ENCODE results near the gene SLC36A1. TPM values are rescaled to one million over a fixed set of nuclear protein-coding genes. Genes with fewer than 3 reads are reported as not detected.

The SLC36A1 gene
- total and polyA plus RNA-seq, 4 experiments from 2014 or later, result 0.80 to 7.8 (median 3.7) TPM

DNA sequence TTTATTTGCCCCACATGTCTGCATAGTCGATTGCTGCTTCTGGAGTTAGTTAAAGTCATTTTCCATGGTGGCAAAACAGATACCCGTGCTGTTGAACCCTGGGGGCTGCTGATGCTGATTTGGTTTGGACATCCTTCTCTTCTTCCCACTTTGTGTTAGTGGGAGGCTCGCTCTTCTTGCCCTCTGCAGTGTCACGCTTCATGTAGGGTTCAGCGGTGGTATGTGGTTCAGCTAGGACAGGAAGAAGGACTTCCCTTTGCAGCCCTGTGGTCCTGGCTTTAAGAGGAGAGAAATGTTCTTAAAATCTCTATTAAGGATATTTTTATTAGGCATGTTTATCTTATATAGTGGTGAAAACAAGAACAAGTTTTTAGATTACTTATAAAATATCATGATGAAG, 36.2 kb downstream of the SLC36A1 start:
- intact Hi-C loops (cut with micrococcal nuclease), result no loop called here
- ChIA-PET CTCF (ENCODE audit: partially characterized antibody) (no interaction called here), POLR2A (ENCODE audit: partially characterized antibody) (no interaction called here)
- H3K36me3 Mint-ChIP-seq, result peaks cover 66 to 77% of the 10 kb centered on the region in 2 donors
- no peaks in the 10 kb centered on the region for H3K9me3 ChIP-seq (ENCODE audit: control insufficient read depth in 1 of 2, low read length in 2 of 2)
- H3K27me3 ChIP-seq (ENCODE audit: insufficient read depth, low read length), result no peaks in the 10 kb centered on the region
- H3K9me3 Mint-ChIP-seq, result no peaks in the 10 kb centered on the region
- peaks cover 20% of the 10 kb centered on the region for H3K36me3 ChIP-seq (ENCODE audit: insufficient read depth, low read length)
- H3K4me1 ChIP-seq (ENCODE audit: insufficient read depth, low read length), result no peaks in the 10 kb centered on the region
- H3K4me3 ChIP-seq (ENCODE audit: low read length in 2 of 2), result no peak overlapping the region
- no peak overlapping the region for H3K4me3 Mint-ChIP-seq
- peaks cover 0 to 12% (median 0%) of the 10 kb centered on the region in 4 donors for H3K4me1 Mint-ChIP-seq
- DNase-seq, result no peak
- no peaks in the 10 kb centered on the region for H3K27me3 Mint-ChIP-seq
- H3K27ac ChIP-seq (ENCODE audit: low read depth, low read length), result no peak overlapping the region
- peak overlapping the region in 2 of 7 donors; percentile 54 to 62 for H3K27ac Mint-ChIP-seq

DNA sequence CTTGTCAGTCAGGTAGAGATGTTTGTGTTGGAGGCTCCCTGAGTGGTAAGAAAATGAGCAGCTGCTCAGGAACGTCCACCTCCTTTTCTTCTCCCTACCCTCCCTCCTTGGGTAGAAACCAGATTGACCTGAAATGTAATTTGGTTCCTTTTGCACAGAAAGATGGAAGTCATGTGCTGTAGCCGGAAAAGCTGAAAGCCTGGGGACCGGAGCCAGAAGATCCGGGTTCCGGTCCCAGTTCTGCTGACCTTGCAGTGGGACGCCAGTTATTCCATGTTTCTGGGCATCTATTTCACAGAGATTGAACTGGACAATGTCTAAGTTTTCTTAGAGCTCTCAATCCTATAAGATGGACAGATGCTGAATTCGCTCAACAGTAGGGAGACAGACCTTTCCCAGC, 40.1 kb downstream of the SLC36A1 start:
- H3K27ac Mint-ChIP-seq, result no peak overlapping the region
- POLR2A ChIA-PET (ENCODE audit: partially characterized antibody), result no interaction called here
- H3K36me3 Mint-ChIP-seq, result peaks cover 52 to 55% of the 10 kb centered on the region in 2 donors

GRCh38 chr5:151490627-151491026, 43.2 kb downstream of the SLC36A1 start:
- Histone ChIP-seq H3K27me3 (ENCODE audit: insufficient read depth, low read length) (no peaks in the 10 kb centered on the region), H3K36me3 (ENCODE audit: insufficient read depth, low read length) (peaks cover 10% of the 10 kb centered on the region), H3K4me1 (ENCODE audit: insufficient read depth, low read length) (no peaks in the 10 kb centered on the region), H3K27ac (ENCODE audit: low read depth, low read length) (no peak overlapping the region), H3K9me3 (ENCODE audit: control insufficient read depth in 1 of 2, low read length in 2 of 2) (no peaks in the 10 kb centered on the region), H3K4me3 (ENCODE audit: low read length in 2 of 2) (no peak overlapping the region)
- Mint-ChIP-seq H3K27me3 (no peaks in the 10 kb centered on the region), H3K4me1 (peaks cover 0 to 11% (median 0%) of the 10 kb centered on the region in 4 donors), H3K27ac (no peak overlapping the region), H3K4me3 (no peak overlapping the region), H3K9me3 (no peaks in the 10 kb centered on the region), H3K36me3 (peaks cover 34 to 44% of the 10 kb centered on the region in 2 donors)
- no peak for DNase-seq
- CTCF ChIA-PET (ENCODE audit: partially characterized antibody), result interaction anchor here (0.9 to 2.2 kb wide), 3 partner anchors 8 to 43 kb away, joined by 3 to 6 read pairs (median 6); partner anchors contain the start of gene SLC36A1
- POLR2A ChIA-PET (ENCODE audit: partially characterized antibody), result no interaction called here
- intact Hi-C loops (cut with micrococcal nuclease), result no loop called here

More for the DNA sequence above, 40.1 kb downstream of the SLC36A1 start:
- intact Hi-C loops (cut with micrococcal nuclease), result no loop called here
- H3K4me3 ChIP-seq (ENCODE audit: low read length in 2 of 2), result no peak overlapping the region
- H3K27me3 ChIP-seq (ENCODE audit: insufficient read depth, low read length), result no peaks in the 10 kb centered on the region
- H3K4me1 ChIP-seq (ENCODE audit: insufficient read depth, low read length), result no peaks in the 10 kb centered on the region
- CTCF ChIA-PET (ENCODE audit: partially characterized antibody), result no interaction called here
- Mint-ChIP-seq H3K4me3 (no peak overlapping the region), H3K27me3 (no peaks in the 10 kb centered on the region), H3K4me1 (peaks cover 0 to 12% (median 0%) of the 10 kb centered on the region in 4 donors), H3K9me3 (no peaks in the 10 kb centered on the region)
- H3K36me3 ChIP-seq (ENCODE audit: insufficient read depth, low read length), result peaks cover 15% of the 10 kb centered on the region
- DNase-seq, result no peak
- H3K27ac ChIP-seq (ENCODE audit: low read depth, low read length), result no peak overlapping the region
- no peaks in the 10 kb centered on the region for H3K9me3 ChIP-seq (ENCODE audit: control insufficient read depth in 1 of 2, low read length in 2 of 2)

- DNase-seq, result no peak
- ChIA-PET CTCF (ENCODE audit: partially characterized antibody) (interaction anchor here (1.3 to 2.2 kb wide), 2 partner anchors 8 to 43 kb away, joined by 6 read pairs; partner anchors contain the start of gene SLC36A1), POLR2A (ENCODE audit: partially characterized antibody) (no interaction called here)
- peaks cover 0 to 6% (median 0%) of the 10 kb centered on the region in 4 donors for H3K4me1 Mint-ChIP-seq
- Histone ChIP-seq H3K27ac (ENCODE audit: low read depth, low read length) (no peak overlapping the region), H3K9me3 (ENCODE audit: control insufficient read depth in 1 of 2, low read length in 2 of 2) (no peaks in the 10 kb centered on the region), H3K36me3 (ENCODE audit: insufficient read depth, low read length) (peaks cover 9% of the 10 kb centered on the region), H3K4me1 (ENCODE audit: insufficient read depth, low read length) (no peaks in the 10 kb centered on the region), H3K27me3 (ENCODE audit: insufficient read depth, low read length) (no peaks in the 10 kb centered on the region), H3K4me3 (ENCODE audit: low read length in 2 of 2) (no peak overlapping the region)
- no peaks in the 10 kb centered on the region for H3K9me3 Mint-ChIP-seq
- no peaks in the 10 kb centered on the region for H3K27me3 Mint-ChIP-seq
- H3K36me3 Mint-ChIP-seq, result peaks cover 29 to 39% of the 10 kb centered on the region in 2 donors
- peak overlapping the region in 1 of 7 donors; percentile 14 for H3K27ac Mint-ChIP-seq
- H3K4me3 Mint-ChIP-seq, result no peak overlapping the region
- intact Hi-C loops (cut with micrococcal nuclease), result no loop called here
These were observed 43.7 kb downstream of the SLC36A1 start for GRCh38 chr5:151491062-151491461.

- H3K36me3 ChIP-seq (ENCODE audit: insufficient read depth, low read length), result peaks cover 9% of the 10 kb centered on the region
- Mint-ChIP-seq H3K27me3 (no peaks in the 10 kb centered on the region), H3K27ac (no peak overlapping the region), H3K4me3 (no peak overlapping the region), H3K9me3 (no peaks in the 10 kb centered on the region), H3K4me1 (no peaks in the 10 kb centered on the region), H3K36me3 (peaks cover 18 to 25% of the 10 kb centered on the region in 2 donors)
- no peaks in the 10 kb centered on the region for H3K27me3 ChIP-seq (ENCODE audit: insufficient read depth, low read length)
- intact Hi-C loops (cut with micrococcal nuclease), result no loop called here
- no peaks in the 10 kb centered on the region for H3K4me1 ChIP-seq (ENCODE audit: insufficient read depth, low read length)
- POLR2A ChIA-PET (ENCODE audit: partially characterized antibody), result no interaction called here
- CTCF ChIA-PET (ENCODE audit: partially characterized antibody), result no interaction called here
- DNase-seq, result no peak
- no peaks in the 10 kb centered on the region for H3K9me3 ChIP-seq (ENCODE audit: control insufficient read depth in 1 of 2, low read length in 2 of 2)
- H3K27ac ChIP-seq (ENCODE audit: low read depth, low read length), result no peak overlapping the region
- no peak overlapping the region for H3K4me3 ChIP-seq (ENCODE audit: low read length in 2 of 2)
These were observed 45.3 kb downstream of the SLC36A1 start for GRCh38 chr5:151492729-151493128.

GRCh38 chr5:151493665-151494064, 46.3 kb downstream of the SLC36A1 start:
- Mint-ChIP-seq H3K27me3 (no peaks in the 10 kb centered on the region), H3K4me1 (no peaks in the 10 kb centered on the region), H3K36me3 (peaks cover 10 to 18% of the 10 kb centered on the region in 2 donors), H3K27ac (no peak overlapping the region), H3K4me3 (no peak overlapping the region), H3K9me3 (no peaks in the 10 kb centered on the region)
- DNase-seq, result no peak
- H3K4me3 ChIP-seq (ENCODE audit: low read length in 2 of 2), result no peak overlapping the region
- no peak overlapping the region for H3K27ac ChIP-seq (ENCODE audit: low read depth, low read length)
- H3K27me3 ChIP-seq (ENCODE audit: insufficient read depth, low read length), result no peaks in the 10 kb centered on the region
- no peaks in the 10 kb centered on the region for H3K4me1 ChIP-seq (ENCODE audit: insufficient read depth, low read length)
- ChIA-PET CTCF (ENCODE audit: partially characterized antibody) (no interaction called here), POLR2A (ENCODE audit: partially characterized antibody) (no interaction called here)
- no peaks in the 10 kb centered on the region for H3K9me3 ChIP-seq (ENCODE audit: control insufficient read depth in 1 of 2, low read length in 2 of 2)
- intact Hi-C loops (cut with micrococcal nuclease), result no loop called here
- H3K36me3 ChIP-seq (ENCODE audit: insufficient read depth, low read length), result no peaks in the 10 kb centered on the region

DNA sequence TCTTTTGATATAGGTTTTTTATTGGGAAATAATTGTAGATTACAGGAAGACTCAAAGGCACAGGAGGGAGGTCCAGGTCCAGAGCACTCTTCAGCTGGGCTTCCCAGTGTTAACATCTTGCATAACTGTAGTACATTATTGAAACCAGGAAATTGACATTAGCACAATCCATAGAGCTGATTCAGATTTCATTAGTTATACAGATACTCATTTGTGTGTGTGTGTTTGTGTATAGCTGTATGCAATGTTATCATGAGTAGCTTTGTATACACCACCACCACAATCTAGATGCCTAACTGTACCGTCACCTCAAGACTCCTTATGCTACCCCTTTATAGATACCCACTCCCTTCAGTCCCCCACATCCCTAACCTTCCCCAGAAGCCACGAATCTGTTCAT, 47.9 kb downstream of the SLC36A1 start:
- no peaks in the 10 kb centered on the region for H3K27me3 Mint-ChIP-seq
- H3K4me1 Mint-ChIP-seq, result no peaks in the 10 kb centered on the region
- H3K4me3 ChIP-seq (ENCODE audit: low read length in 2 of 2), result no peak overlapping the region
- ChIA-PET POLR2A (ENCODE audit: partially characterized antibody) (no interaction called here), CTCF (ENCODE audit: partially characterized antibody) (no interaction called here)
- H3K9me3 ChIP-seq (ENCODE audit: control insufficient read depth in 1 of 2, low read length in 2 of 2), result no peaks in the 10 kb centered on the region
- H3K4me3 Mint-ChIP-seq, result no peak overlapping the region
- H3K27ac ChIP-seq (ENCODE audit: low read depth, low read length), result no peak overlapping the region
- no peaks in the 10 kb centered on the region for H3K9me3 Mint-ChIP-seq
- no peaks in the 10 kb centered on the region for H3K36me3 ChIP-seq (ENCODE audit: insufficient read depth, low read length)
- no peaks in the 10 kb centered on the region for H3K27me3 ChIP-seq (ENCODE audit: insufficient read depth, low read length)
- H3K4me1 ChIP-seq (ENCODE audit: insufficient read depth, low read length), result no peaks in the 10 kb centered on the region
- DNase-seq, result no peak
- no peak overlapping the region for H3K27ac Mint-ChIP-seq
- H3K36me3 Mint-ChIP-seq, result peaks cover 0 to 6% of the 10 kb centered on the region in 2 donors
- intact Hi-C loops (cut with micrococcal nuclease), result no loop called here

GRCh38 chr5:151496041-151496484, 48.7 kb downstream of the SLC36A1 start:
- H3K4me1 Mint-ChIP-seq, result peaks cover 4 to 7% (median 5%) of the 10 kb centered on the region in 4 donors
- H3K4me3 Mint-ChIP-seq, result no peak overlapping the region
- no peak overlapping the region for H3K27ac Mint-ChIP-seq
- H3K27ac ChIP-seq (ENCODE audit: low read depth, low read length), result no peak overlapping the region
- CTCF ChIA-PET (ENCODE audit: partially characterized antibody), result no interaction called here
- H3K36me3 ChIP-seq (ENCODE audit: insufficient read depth, low read length), result no peaks in the 10 kb centered on the region
- POLR2A ChIA-PET (ENCODE audit: partially characterized antibody), result no interaction called here
- intact Hi-C loops (cut with micrococcal nuclease), result no loop called here
- no peaks in the 10 kb centered on the region for H3K9me3 ChIP-seq (ENCODE audit: control insufficient read depth in 1 of 2, low read length in 2 of 2)
- H3K4me1 ChIP-seq (ENCODE audit: insufficient read depth, low read length), result peaks cover 7% of the 10 kb centered on the region
- H3K36me3 Mint-ChIP-seq, result peaks cover 0 to 6% of the 10 kb centered on the region in 2 donors
- H3K4me3 ChIP-seq (ENCODE audit: low read length in 2 of 2), result no peak overlapping the region
- peaks cover 0 to 1% (median 0%) of the 10 kb centered on the region in 8 donors for H3K9me3 Mint-ChIP-seq
- no peak for DNase-seq
- H3K27me3 ChIP-seq (ENCODE audit: insufficient read depth, low read length), result no peaks in the 10 kb centered on the region
- H3K27me3 Mint-ChIP-seq, result no peaks in the 10 kb centered on the region
